NCI-H2227 (cell line): ENCODE results near the gene SSR3.
"Not testable (repeated sequence)": the region's sequence is repeated elsewhere in the genome, so short reads cannot be mapped to it uniquely, and the experiment has no call there.

Experiments used
- DNase-seq: peaks from one replicate; lab custom pipeline; 2025; ENCODE audit not compliant: unreplicated experiment; lab: John Stamatoyannopoulos, UW

Gene SSR3

GRCh38 chr3:156576651-156577348 is 21.9 kb upstream of the SSR3 start:
- no peak for DNase-seq

DNA sequence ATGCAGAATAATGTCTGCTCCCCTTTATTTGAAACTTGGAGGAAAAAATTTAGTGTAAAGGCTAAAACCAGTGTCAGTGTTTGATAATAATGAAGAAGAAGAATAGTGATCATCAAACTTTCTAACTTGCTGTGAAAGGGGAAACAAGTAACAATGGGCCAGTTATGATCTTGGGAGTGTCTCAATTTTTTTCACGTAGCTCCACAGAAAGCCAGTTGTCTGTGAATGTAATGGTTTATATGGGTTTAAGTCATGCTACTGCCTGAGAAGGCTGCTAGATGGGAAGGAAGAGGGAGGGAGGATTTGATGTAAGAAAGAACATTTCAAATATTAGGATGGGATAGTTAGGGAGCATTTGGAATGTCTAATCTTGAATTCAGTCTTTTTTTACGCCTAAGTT is 21.1 kb upstream of the SSR3 start:
- DNase-seq = no peak

GRCh38 chr3:156575641-156576040 is 20.7 kb upstream of the SSR3 start:
- DNase-seq = no peak

DNA sequence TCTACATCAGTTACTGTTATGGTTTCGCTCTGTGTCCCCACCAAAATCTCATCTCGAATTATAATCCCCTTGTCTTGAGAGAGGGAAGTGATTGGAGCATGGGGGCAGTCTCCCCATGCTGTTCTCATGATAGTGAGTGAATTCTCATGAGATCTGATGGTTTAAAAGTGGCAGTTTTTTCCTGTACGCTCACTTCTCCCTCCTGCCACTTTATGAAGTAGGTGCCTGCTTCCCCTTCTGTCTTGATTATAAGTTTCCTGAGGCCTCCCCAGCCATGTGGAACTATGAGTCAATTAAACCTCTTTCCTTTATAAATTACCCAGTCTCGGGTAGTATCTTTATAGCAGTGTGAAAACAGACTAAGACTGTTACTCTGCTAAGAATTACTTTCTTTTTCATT is 15.0 kb upstream of the SSR3 start:
- DNase-seq = not testable (repeated sequence)

- not testable (repeated sequence) for DNase-seq
Measured at GRCh38 chr3:156569016-156569415, 14.1 kb upstream of the SSR3 start.

DNA sequence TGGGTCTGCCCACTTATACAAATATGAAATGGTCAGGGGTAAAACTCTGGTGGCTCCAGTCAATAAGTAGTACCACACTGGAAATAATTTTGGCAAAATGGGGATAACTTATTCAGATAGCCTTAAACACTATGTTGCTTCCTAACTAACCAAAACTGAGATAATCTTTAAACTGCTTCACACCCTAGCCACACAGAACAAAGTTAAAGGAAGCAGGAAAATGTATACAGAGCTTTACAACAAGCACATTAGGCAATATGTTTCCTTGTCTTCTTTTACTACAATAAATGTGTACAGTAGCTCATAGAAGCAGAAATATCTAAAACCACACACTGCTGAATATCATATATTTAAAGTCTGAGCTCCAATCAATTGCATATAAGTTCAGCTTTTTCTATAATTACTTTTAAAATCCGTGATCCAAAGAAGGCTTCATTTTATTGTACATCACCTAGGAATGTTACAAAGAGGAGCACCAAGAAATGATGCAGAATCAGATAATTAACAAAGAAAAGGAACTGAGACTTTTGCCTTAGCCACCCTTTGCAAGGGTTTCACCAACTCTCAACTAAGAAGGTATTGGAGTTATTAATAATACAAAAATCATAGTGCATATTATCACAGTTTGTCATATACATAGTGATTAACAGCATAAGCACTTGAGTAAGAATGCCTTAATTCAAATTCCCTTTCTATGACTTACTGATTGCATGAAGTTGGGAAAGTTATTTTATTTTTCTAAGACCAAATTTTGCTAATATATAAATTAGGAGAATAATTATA is 9.2 kb upstream of the SSR3 start:
- no peak for DNase-seq

- not testable (repeated sequence) for DNase-seq
Measured at GRCh38 chr3:156562486-156562885, 7.6 kb upstream of the SSR3 start.

DNA sequence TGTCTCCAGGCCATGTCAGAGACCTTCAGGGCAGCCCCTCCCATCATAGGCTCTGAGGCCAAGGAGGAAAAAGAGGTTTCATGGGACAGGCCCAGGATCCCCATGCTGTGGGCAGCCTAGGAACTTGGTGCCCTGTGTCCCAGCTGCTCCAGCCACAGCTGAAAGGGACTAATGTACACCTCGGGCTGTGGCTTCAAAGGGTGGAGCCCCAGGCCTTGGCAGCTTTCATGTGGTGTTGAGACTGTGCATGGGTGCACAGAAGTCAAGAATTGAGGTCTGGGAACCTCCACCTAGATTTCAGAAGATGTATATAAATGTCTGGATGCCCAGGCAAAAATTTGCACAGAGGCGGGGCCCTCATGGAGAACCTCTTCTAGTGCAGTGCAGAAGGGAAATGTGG is 6.6 kb upstream of the SSR3 start:
- no peak for DNase-seq

GRCh38 chr3:156559321-156559720 is 4.4 kb upstream of the SSR3 start:
- no peak for DNase-seq

DNA sequence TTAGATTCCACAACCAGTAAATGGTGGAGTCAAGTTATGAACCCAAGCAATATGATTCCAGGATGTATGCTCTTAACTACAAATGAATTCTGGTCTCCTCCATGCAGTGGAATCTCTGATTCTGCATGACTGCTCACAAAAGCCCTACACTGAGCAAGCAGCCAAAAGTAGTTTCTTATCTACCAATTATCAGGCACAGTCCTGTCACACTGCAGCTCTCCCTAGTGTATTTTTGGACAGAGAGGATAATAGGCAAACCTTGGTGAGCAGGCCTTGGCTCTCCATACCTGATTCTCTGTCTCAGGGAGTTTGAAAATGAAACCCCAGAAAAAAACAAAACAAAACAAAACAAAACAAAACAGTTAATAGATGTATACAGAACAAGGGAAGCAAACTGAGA is 3.5 kb upstream of the SSR3 start:
- DNase-seq = no peak

DNA sequence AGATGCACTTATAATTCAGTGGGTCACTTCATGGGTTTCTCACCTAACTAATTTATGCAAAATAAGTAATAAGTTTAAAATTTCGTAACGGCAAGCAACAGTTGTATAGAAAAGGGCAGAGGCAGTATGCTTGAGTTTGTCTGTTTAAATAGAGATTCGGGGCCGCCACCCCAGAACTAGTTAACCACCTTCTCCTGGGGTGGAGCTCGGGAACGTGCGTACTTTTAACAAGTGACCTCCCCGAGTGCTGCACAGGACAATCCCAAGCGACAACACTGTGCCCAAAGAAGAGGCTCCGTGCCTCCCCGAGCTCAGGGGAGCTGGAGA is 439 bp downstream of the SSR3 start:
- no peak for DNase-seq

- no peak for DNase-seq
Measured at GRCh38 chr3:156553705-156554356, 1.1 kb downstream of the SSR3 start.

DNA sequence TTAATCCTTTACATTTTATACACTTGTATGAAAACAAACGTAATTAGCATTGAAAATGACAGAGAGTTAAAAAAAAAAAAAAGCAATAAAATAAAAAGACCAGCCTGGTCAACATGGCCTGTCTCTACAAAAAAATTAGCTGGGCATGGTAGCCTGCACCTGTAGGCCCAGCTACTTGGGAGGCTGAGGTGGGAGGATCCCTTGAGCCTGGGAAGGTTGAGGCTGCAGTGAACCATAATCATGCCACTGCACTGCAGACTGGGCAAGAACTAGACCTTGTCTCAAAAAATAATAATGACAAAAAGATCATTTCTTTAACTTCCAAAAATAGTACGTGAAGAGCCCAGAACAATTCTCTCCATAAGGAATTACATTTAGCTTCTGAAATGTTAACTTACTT is 1.9 kb downstream of the SSR3 start:
- DNase-seq = no peak

DNA sequence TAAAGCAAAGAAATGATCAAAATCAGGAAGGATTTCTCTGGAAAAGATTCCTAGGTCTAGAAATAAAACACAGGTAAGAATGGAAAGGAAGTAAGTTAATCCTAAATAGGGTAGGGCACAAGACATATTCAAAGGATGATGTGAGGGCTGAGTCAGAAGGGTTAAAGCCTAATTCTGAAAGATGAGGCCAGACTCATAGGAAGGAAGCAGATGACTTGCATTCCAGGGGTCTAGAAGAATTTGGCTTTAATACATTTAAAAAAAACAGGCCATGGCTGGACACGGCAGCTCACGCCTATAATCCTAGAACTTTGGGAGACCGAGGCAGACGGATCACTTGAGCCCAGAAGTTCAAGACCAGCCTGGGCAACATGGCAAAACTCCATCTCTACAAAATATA is 3.2 kb downstream of the SSR3 start:
- DNase-seq = no peak

DNA sequence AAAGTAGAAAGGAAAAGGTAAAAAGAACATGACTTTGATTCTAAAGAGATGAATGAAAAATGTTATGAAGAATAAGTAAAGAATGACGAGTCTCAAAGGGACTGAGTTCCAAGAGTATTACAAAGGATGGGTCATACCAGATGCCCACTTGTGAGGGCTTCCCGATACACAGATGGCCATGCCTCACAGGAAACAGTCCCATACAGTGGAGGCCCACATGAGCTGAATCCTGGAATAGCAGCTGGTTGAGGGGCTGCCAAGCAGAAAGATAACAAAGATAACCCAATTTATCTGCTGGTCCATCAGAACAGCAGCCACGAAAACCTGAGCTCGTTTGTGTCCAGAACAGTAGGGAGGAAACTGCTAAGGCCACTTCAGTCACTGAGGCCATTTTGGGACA is 3.7 kb downstream of the SSR3 start:
- no peak for DNase-seq

DNA sequence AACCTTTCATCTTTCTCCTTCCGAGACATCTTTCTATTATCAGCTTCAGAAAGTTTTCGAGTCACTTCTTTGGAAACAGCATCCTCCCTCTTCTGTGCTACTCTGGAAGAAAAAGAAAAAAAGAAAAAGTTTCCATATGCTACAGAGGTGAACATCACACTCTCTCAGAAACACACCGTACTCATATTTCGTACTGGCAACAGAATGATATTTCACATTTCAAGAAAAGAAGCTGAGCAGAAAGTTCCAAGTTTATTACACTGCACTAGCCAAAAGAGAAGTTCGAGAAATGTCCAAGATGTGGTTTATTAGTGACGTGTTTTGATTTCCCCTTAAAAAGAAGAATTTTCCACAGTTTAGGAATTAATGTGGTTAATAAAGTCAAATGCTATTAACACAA is 6.0 kb downstream of the SSR3 start:
- DNase-seq = no peak

GRCh38 chr3:156548041-156548687 is 6.8 kb downstream of the SSR3 start:
- DNase-seq = no peak

DNA sequence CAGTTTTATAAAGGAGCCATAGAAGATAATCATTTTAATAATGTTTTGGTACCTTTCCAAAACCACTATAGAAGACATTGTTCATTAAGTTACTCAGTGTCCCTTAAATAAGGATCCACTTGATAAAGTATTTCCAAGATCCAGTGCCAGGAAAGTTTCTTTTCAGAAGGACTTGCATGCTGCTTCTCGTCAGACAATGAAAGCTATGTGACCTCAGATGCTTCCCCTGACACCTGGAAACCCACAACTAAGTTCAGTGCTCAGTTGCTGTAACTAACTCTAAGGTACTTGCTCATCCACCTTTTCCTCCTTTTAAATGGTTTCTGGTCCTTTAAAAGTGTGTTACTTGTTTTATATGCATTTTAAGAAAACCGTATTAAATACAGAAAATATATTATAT is 7.3 kb downstream of the SSR3 start:
- DNase-seq = no peak

GRCh38 chr3:156543043-156543555 is 11.8 kb downstream of the SSR3 start:
- no peak for DNase-seq

DNA sequence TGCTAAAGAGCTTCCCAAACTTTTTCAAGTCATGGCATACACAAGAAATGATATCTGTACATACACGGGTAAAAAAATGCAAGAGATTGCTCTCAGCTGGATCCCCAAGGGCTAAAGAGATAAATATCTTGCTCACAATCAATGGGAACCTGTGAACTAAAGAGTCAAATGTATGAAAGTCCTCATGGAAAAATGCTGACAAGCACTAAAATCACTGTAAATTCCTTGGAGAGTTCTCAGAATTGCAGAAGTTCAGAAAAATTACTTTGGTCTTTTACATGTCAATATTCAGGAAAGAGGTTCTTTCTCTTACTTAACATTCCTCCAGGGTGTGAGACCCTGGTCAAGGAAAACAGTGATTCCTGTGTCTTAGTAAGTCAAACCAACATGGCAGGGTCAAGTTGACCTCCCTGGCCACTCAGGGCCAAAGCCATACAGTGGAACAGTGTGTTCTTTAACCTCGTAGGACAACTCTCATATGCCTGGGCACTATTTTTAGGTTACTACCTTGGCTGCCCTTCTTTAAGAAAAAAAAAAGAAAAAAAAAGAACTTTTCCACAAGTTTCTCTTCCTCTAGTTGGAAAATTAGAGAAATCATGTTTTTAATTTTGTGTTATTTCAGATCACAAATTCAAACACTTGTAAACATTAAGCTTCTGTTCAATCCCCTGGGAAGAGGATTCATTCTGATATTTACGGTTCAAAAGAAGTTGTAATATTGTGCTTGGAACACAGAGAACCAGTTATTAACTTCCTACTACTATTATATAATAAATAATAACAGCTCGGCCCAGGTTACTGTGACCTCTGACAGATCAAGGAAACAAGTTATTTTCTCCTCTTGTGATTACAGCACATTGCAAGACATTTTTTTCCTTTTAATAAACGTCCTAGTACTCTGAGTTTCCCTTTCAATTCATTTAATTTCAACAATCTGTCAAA is 12.5 kb downstream of the SSR3 start:
- DNase-seq = no peak

DNA sequence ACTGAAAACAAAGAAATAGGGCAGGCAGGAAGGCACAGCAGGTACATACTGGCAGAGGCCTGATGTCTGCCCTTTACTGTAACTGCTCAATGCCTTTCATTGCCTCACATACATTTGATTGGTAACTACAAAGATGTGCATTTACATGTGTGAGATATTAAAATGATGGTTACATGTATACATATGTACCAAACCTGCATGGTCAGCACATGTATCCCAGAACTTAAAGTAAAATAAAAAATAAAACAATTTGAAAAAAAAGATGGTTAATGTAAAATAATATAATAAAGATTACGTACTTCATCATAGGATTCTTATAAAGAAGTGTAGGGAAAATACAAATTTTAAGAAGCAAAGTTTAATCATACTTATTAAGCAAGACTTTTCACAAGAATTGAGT is 15.1 kb downstream of the SSR3 start:
- DNase-seq = no peak
